Parathyroid adenoma (tissue), 2 donors: ENCODE measurements around the gene SLC25A48.

Experiments used
- H2AFZ ChIP-seq: fragments of 300-600 bp; sonication (generic); one replicate; pipeline ENCODE4 v1.7.0; 2017; ENCODE audit warnings: antibody characterized with exemption, mild to moderate bottlenecking
- H3K27ac ChIP-seq: fragments of 300-600 bp; sonication (generic); one replicate; pipeline ENCODE4 v1.7.0; 2017
- H3K27me3 ChIP-seq: fragments of 300-600 bp; sonication (generic); one replicate; pipeline ENCODE4 v1.7.0; 2017; ENCODE audit warnings: low read length; ENCODE audit not compliant: control insufficient read depth, insufficient read depth
- H3K36me3 ChIP-seq: fragments of 300-600 bp; sonication (generic); one replicate; pipeline ENCODE4 v1.7.0; 2017; ENCODE audit warnings: low read length; ENCODE audit not compliant: control insufficient read depth, insufficient read depth
- H3K4me1 ChIP-seq: fragments of 300-600 bp; sonication (generic); one replicate; pipeline ENCODE4 v1.7.0; 2017; ENCODE audit warnings: control low read depth
- H3K4me2 ChIP-seq: fragments of 300-600 bp; sonication (generic); one replicate; pipeline ENCODE4 v1.7.0; 2017; ENCODE audit warnings: low read length
- H3K4me3 ChIP-seq: fragments of 300-600 bp; sonication (generic); one replicate; pipeline ENCODE4 v1.7.0; 2017; ENCODE audit warnings: low read depth, low read length
- H3K79me2 ChIP-seq: fragments of 300-600 bp; sonication (generic); one replicate; pipeline ENCODE4 v1.7.0; 2017; ENCODE audit warnings: control low read depth
- H3K9ac ChIP-seq: fragments of 300-600 bp; sonication (generic); one replicate; pipeline ENCODE4 v1.7.0; 2017; ENCODE audit warnings: mild to moderate bottlenecking
- H3K9me3 ChIP-seq: fragments of 300-600 bp; sonication (generic); one replicate; pipeline ENCODE4 v1.7.0; 2017; ENCODE audit warnings: low read length; ENCODE audit not compliant: control insufficient read depth
- CTCF ChIP-seq: fragments of 300-600 bp; sonication (generic); IDR thresholded peaks from one replicate; pipeline ENCODE4 v1.7.0; 2017; ENCODE audit warnings: antibody characterized with exemption, mild to moderate bottlenecking
- donor health status: primary hyperparathyroidism.

Gene SLC25A48

GRCh38 chr5:135891791-135892190, 57.3 kb downstream of the SLC25A48 start:
- Histone ChIP-seq H3K27me3 (no peaks in the 10 kb centered on the region), H3K4me2 (no peak overlapping the region), H2AFZ (no peak overlapping the region), H3K36me3 (no peaks in the 10 kb centered on the region), H3K79me2 (no peaks in the 10 kb centered on the region), H3K9me3 (no peaks in the 10 kb centered on the region), H3K9ac (no peak overlapping the region), H3K27ac (no peak overlapping the region), H3K4me3 (no peak overlapping the region), H3K4me1 (no peaks in the 10 kb centered on the region)
- no peak for TF ChIP-seq CTCF

GRCh38 chr5:135894276-135894675, 59.8 kb downstream of the SLC25A48 start:
- no peaks in the 10 kb centered on the region for H3K27me3 ChIP-seq

GRCh38 chr5:135894789-135895188, 60.3 kb downstream of the SLC25A48 start:
- no peak overlapping the region for H3K4me3 ChIP-seq
- no peak overlapping the region for H3K4me2 ChIP-seq
- H3K9me3 ChIP-seq: no peaks in the 10 kb centered on the region
- H3K4me1 ChIP-seq: no peaks in the 10 kb centered on the region
- TF ChIP-seq CTCF: no peak
- H3K9ac ChIP-seq: no peak overlapping the region
- no peaks in the 10 kb centered on the region for H3K36me3 ChIP-seq
- no peaks in the 10 kb centered on the region for H3K79me2 ChIP-seq
- no peaks in the 10 kb centered on the region for H3K27me3 ChIP-seq
- H3K27ac ChIP-seq: no peak overlapping the region
- H2AFZ ChIP-seq: no peak overlapping the region

More at GRCh38 chr5:135894276-135894675, 59.8 kb downstream of the SLC25A48 start:
- TF ChIP-seq CTCF: no peak
- Histone ChIP-seq H3K9ac (no peak overlapping the region), H2AFZ (no peak overlapping the region), H3K79me2 (no peaks in the 10 kb centered on the region), H3K36me3 (no peaks in the 10 kb centered on the region), H3K4me1 (no peaks in the 10 kb centered on the region), H3K27ac (no peak overlapping the region), H3K9me3 (no peaks in the 10 kb centered on the region), H3K4me3 (no peak overlapping the region), H3K4me2 (no peak overlapping the region)

GRCh38 chr5:135895474-135896006, 61.1 kb downstream of the SLC25A48 start, which contains the start of gene IL9:
Gene IL9, minus strand, starts transcription at chr5:135895841. Its CDS starts 25 bp downstream, at chr5:135895816.
- H3K4me2 ChIP-seq: no peak within 1 kb of the TSS

More at GRCh38 chr5:135895474-135896006, 61.1 kb downstream of the SLC25A48 start, which contains the start of gene IL9:
- Histone ChIP-seq H3K9ac (no peak within 1 kb of the TSS), H3K36me3 (no peaks in the 10 kb centered on the region), H3K9me3 (no peaks in the 10 kb centered on the region), H3K4me3 (no peak within 1 kb of the TSS), H2AFZ (no peak within 1 kb of the TSS), H3K27ac (no peak within 1 kb of the TSS), H3K4me1 (no peaks in the 10 kb centered on the region), H3K27me3 (no peaks in the 10 kb centered on the region), H3K79me2 (no peaks in the 10 kb centered on the region)
- no peak for TF ChIP-seq CTCF
